Ishikawa (cell line): ENCODE data around the gene SMIM23.

Source experiments
- EP300 ChIP-seq: IDR thresholded peaks from 2 replicates; pipeline ENCODE4 v1.6.1; 2012; ENCODE audit warnings: borderline replicate concordance
- FOXM1 ChIP-seq: IDR thresholded peaks from 2 replicates; pipeline ENCODE4 v1.6.1; 2012; ENCODE audit warnings: low read depth, borderline replicate concordance
- RAD21 ChIP-seq: IDR thresholded peaks from 2 replicates; pipeline ENCODE4 v1.6.1; 2012; ENCODE audit warnings: low read depth

DNA sequence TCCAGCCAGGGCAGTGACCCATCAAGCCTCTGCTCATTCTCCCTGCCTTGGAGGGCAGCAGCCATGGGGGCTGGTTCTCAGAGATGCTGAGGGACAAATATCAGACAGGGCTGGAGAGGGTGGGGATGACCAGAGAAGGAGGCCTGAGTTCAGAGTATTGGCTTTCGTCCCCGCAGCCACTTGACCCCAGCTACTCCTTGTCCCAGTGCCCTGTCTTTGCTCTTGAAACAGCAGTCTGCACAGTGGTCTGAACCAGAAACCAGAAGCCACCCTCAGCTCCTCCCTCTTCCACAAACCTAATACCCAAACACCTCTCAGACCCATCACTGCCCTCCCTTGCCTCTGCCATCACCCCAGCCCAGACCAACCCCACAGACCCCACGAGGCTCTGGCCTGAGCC, 36.3 kb upstream of the SMIM23 start:
- TF ChIP-seq RAD21, result no peak
- TF ChIP-seq FOXM1, result no peak
- TF ChIP-seq EP300, result no peak
